Breast epithelium (tissue), 4 donors: ENCODE data around the gene ARHGEF28. TPM values are rescaled to one million over a fixed set of nuclear protein-coding genes. Genes with fewer than 3 reads are reported as not detected.

Source experiments
- DNase-seq, 2 donors: peaks; one replicate each; pipeline ENCODE4 v3.0.0-alpha.2; 2019; ENCODE audit warnings: low spot score in 2 of 2
- H3K27ac ChIP-seq, 2 donors: fragments of 200-600 bp; sonication (generic) in 1 of 2; one replicate each; pipeline ENCODE4 v1.5.1; 2016 to 2019; ENCODE audit warnings: mild to moderate bottlenecking in 1 of 2
- H3K27me3 ChIP-seq, 2 donors: fragments of 200-600 bp; sonication (generic) in 1 of 2; one replicate each; pipeline versions ENCODE4 v1.5.1 to v1.6.0; 2017 to 2019; ENCODE audit warnings: control low read depth in 1 of 2, mild to moderate bottlenecking in 1 of 2
- H3K36me3 ChIP-seq: fragments of 200-600 bp; one replicate; pipeline ENCODE4 v1.5.1; 2019
- H3K4me1 ChIP-seq, 2 donors: fragments of 200-600 bp; sonication (generic); one replicate each; pipeline ENCODE4 v1.5.1; 2016 to 2019; ENCODE audit warnings: control low read depth in 1 of 2
- H3K4me3 ChIP-seq, 3 donors: fragments of 200-600 bp; sonication (generic); 1 replicate in 2 of 3; 2 replicates in 1 of 3; pipeline ENCODE4 v1.5.1; 2016 to 2019; ENCODE audit warnings: mild to moderate bottlenecking in 3 of 3, moderate library complexity in 2 of 3
- H3K9me3 ChIP-seq, 2 donors: fragments of 200-600 bp; sonication (generic) in 1 of 2; one replicate each; pipeline ENCODE4 v1.5.1; 2016 to 2019; ENCODE audit warnings: control low read depth in 1 of 2
- POLR2A ChIP-seq: fragments of 450-650 bp; IDR thresholded peaks from one replicate; pipeline ENCODE4 v1.6.1; 2016; ENCODE audit warnings: antibody characterized with exemption, mild to moderate bottlenecking, moderate library complexity
- POLR2AphosphoS5 ChIP-seq, 3 donors: sonication (generic); formaldehyde crosslinking; IDR thresholded peaks; one replicate each; pipeline ENCODE4 v1.6.1; 2017; ENCODE audit warnings: antibody characterized with exemption in 3 of 3
- intact Hi-C: fragments of 100-400 bp; cut with DNase I; formaldehyde crosslinking; loops from one replicate; pipeline ENCODE4 v1.15.1; 2023; ENCODE audit warnings: low total_unique reads
- total RNA-seq, 3 donors: library from RNA; depleted of rRNA; stranded (reverse); fragments of >200 nt; gene quantifications; one replicate each; pipeline ENCODE4 v1.1.0, GENCODE V29; 2016
- TF ChIP-seq, protein P1 (sequence below), 3 donors: fragments of 450-650 bp; IDR thresholded peaks; one replicate each; pipeline ENCODE4 v1.5.1; 2016 to 2017; ENCODE audit warnings: antibody characterized with exemption in 3 of 3, mild to moderate bottlenecking in 3 of 3, moderate library complexity in 3 of 3

ARHGEF28 gene
- total RNA-seq, 3 donors from 2014 or later = 11.4 to 65.4 (median 31.5) TPM

GRCh38 chr5:73764586-73764985 lies 138.6 kb downstream of the ARHGEF28 start:
- no peak overlapping the region for H3K27ac ChIP-seq
- H3K4me1 ChIP-seq = no peaks in the 10 kb centered on the region
- peaks cover 0 to 7% of the 10 kb centered on the region in 2 donors for H3K9me3 ChIP-seq
- no peak overlapping the region for H3K4me3 ChIP-seq
- no peaks in the 10 kb centered on the region for H3K27me3 ChIP-seq
- no peak for DNase-seq
- no peaks in the 10 kb centered on the region for H3K36me3 ChIP-seq
- TF ChIP-seq POLR2A (no peak), POLR2AphosphoS5 (IDR thresholded peaks at IDR 0.05) (no peak)
- intact Hi-C loops = no loop called here

DNA sequence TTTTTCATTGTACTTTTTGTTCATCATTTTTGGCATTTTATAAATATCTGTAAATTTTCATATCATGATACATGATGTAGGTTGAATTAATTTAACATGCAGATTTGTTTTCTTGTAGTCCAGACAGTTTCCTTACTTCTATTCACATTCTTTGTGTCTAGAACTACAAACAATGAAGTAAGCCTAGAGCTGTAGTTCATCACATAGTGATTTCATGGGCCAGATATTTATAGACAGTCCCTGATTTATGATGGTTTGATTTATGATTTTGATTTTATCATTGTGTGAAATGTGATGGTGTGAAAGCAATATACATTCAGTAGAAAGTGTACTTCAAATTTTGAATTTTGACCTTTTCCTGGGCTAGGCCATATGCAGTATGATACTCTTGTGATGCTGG lies 139.0 kb downstream of the ARHGEF28 start:
- no peaks in the 10 kb centered on the region for H3K4me1 ChIP-seq
- no peak overlapping the region for H3K4me3 ChIP-seq
- H3K36me3 ChIP-seq = no peaks in the 10 kb centered on the region
- TF ChIP-seq, protein P1, sequence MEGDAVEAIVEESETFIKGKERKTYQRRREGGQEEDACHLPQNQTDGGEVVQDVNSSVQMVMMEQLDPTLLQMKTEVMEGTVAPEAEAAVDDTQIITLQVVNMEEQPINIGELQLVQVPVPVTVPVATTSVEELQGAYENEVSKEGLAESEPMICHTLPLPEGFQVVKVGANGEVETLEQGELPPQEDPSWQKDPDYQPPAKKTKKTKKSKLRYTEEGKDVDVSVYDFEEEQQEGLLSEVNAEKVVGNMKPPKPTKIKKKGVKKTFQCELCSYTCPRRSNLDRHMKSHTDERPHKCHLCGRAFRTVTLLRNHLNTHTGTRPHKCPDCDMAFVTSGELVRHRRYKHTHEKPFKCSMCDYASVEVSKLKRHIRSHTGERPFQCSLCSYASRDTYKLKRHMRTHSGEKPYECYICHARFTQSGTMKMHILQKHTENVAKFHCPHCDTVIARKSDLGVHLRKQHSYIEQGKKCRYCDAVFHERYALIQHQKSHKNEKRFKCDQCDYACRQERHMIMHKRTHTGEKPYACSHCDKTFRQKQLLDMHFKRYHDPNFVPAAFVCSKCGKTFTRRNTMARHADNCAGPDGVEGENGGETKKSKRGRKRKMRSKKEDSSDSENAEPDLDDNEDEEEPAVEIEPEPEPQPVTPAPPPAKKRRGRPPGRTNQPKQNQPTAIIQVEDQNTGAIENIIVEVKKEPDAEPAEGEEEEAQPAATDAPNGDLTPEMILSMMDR (IDR thresholded peaks at IDR 0.05) = no peak
- TF ChIP-seq POLR2AphosphoS5 (IDR thresholded peaks at IDR 0.05) (no peak), POLR2A (no peak)
- DNase-seq = no peak
- intact Hi-C loops = loop anchor here (5.0 kb wide), 1 partner anchor 43 kb away; no protein-coding TSS in a partner anchor
- H3K27ac ChIP-seq = no peak overlapping the region
- peaks cover 0 to 7% of the 10 kb centered on the region in 2 donors for H3K9me3 ChIP-seq
- no peaks in the 10 kb centered on the region for H3K27me3 ChIP-seq

DNA sequence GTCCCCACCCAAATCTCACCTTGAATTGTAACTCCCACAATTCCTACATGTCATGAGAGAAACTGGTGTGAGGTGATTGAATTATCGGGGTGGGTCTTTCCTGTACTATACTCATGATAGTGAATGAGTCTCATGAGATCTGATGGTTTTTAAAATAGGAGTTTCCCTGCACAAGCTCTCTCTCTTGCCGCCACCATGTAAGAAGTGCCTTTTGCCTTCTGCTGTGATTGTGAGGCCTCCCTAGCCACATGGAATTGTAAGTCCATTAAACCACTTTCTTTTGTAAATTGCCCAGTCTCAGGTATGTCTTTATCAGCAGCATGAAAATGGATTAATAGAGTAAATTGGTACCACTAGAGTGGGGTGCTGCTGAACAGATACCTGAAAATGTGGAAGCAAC lies 140.9 kb downstream of the ARHGEF28 start:
- no peak overlapping the region for H3K4me3 ChIP-seq
- no peak for DNase-seq
- no peaks in the 10 kb centered on the region for H3K36me3 ChIP-seq
- no peak overlapping the region for H3K27ac ChIP-seq
- no peaks in the 10 kb centered on the region for H3K4me1 ChIP-seq
- peaks cover 0 to 7% of the 10 kb centered on the region in 2 donors for H3K9me3 ChIP-seq
- no peaks in the 10 kb centered on the region for H3K27me3 ChIP-seq
- TF ChIP-seq, protein P1 (IDR thresholded peaks at IDR 0.05) = no peak
- no peak for TF ChIP-seq POLR2AphosphoS5 (IDR thresholded peaks at IDR 0.05)
- TF ChIP-seq POLR2A = no peak
- intact Hi-C loops = loop anchor here (5.0 kb wide), 1 partner anchor 45 kb away; no protein-coding TSS in a partner anchor

DNA sequence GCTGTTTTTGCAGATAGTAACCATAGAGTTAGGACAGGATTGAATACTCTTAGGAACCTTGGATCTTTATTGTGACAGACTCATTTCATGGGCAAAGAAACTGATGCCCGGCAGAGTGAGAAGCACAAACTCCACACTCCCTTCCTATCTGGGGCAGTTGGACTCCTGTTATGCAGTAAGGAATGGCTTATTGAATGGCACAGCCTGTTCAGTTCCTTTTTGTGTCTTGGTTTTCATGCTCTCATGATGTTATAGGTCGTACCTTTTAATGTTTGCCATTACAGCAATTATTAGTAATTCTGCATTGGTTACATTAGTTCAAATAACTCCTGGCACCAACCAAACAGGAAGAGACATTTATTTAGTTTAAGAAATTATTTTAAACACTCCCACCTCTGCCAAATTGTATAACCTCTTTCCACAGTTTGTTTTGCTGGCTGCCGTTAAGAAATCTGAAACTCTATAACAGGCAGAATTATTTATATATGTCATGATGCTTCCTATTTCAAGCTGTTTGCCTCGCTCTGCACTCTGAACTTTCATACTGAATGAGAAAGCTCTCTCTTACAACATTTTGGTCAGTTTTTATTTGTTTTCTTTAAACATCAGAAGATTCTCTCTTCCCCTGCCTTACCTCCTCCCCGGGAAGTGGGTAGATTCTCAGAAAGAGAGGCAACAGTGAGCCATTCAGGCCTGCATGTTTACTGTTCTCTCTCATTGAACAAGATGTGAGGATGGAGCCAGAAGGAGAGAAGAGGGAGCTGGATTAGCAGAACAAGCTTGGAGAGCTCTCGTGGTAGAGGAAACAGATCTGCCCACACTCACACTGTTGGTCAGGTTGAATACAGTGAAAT lies 144.4 kb downstream of the ARHGEF28 start:
- TF ChIP-seq, protein P1 (IDR thresholded peaks at IDR 0.05) = no peak
- TF ChIP-seq POLR2AphosphoS5 (IDR thresholded peaks at IDR 0.05) (no peak), POLR2A (no peak)
- H3K27ac ChIP-seq = no peak overlapping the region
- DNase-seq = no peak
- no peaks in the 10 kb centered on the region for H3K4me1 ChIP-seq
- H3K4me3 ChIP-seq = no peak overlapping the region
- intact Hi-C loops = loop anchor here (2.0 kb wide), 1 partner anchor 20 kb away; no protein-coding TSS in a partner anchor
- peaks cover 0 to 7% of the 10 kb centered on the region in 2 donors for H3K9me3 ChIP-seq
- H3K36me3 ChIP-seq = no peaks in the 10 kb centered on the region
- no peaks in the 10 kb centered on the region for H3K27me3 ChIP-seq

DNA sequence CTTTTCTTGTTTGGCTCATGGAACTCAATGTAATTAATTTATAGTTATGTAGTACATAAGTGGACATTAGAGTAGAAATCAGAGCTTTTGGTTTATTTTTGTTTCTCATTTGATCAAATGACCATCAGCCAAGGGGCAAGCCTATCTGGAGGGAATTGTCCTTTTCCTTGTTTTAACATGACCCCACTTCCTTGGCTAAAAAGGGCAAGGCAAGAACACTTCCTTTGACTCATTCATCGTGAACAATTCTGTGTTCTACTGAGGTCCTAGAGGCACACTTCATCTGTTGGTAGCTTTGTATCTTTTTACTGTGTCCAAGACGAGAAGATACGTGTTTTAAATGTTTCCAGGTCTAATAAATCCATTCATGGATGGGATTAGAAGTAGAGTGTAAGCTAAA lies 148.9 kb downstream of the ARHGEF28 start:
- intact Hi-C loops = no loop called here
- H3K4me1 ChIP-seq = no peaks in the 10 kb centered on the region

More for the DNA sequence above, 148.9 kb downstream of the ARHGEF28 start:
- TF ChIP-seq POLR2AphosphoS5 (IDR thresholded peaks at IDR 0.05) = no peak
- TF ChIP-seq, protein P1 (IDR thresholded peaks at IDR 0.05) = no peak
- TF ChIP-seq POLR2A = no peak
- H3K9me3 ChIP-seq = no peaks in the 10 kb centered on the region
- H3K36me3 ChIP-seq = no peaks in the 10 kb centered on the region
- H3K27ac ChIP-seq = no peak overlapping the region
- no peaks in the 10 kb centered on the region for H3K27me3 ChIP-seq
- no peak overlapping the region for H3K4me3 ChIP-seq
- DNase-seq = no peak
